HL-60 (cell line): ENCODE results near the gene LSAMP.

Source experiments
- CTCF ChIP-seq: IDR thresholded peaks from one replicate; pipeline ENCODE4 v1.5.1; 2011; ENCODE audit warnings: low read length, control low read depth, inconsistent platforms; ENCODE audit not compliant: insufficient read depth
- TF ChIP-seq, protein P1 (sequence below): IDR thresholded peaks from 2 replicates; pipeline ENCODE4 v1.6.1; 2012; ENCODE audit warnings: low read depth; ENCODE audit not compliant: insufficient replicate concordance

GRCh38 chr3:115862849-115863248 lies 582.4 kb downstream of the LSAMP start:
- no peak for TF ChIP-seq CTCF
- TF ChIP-seq, protein P1, sequence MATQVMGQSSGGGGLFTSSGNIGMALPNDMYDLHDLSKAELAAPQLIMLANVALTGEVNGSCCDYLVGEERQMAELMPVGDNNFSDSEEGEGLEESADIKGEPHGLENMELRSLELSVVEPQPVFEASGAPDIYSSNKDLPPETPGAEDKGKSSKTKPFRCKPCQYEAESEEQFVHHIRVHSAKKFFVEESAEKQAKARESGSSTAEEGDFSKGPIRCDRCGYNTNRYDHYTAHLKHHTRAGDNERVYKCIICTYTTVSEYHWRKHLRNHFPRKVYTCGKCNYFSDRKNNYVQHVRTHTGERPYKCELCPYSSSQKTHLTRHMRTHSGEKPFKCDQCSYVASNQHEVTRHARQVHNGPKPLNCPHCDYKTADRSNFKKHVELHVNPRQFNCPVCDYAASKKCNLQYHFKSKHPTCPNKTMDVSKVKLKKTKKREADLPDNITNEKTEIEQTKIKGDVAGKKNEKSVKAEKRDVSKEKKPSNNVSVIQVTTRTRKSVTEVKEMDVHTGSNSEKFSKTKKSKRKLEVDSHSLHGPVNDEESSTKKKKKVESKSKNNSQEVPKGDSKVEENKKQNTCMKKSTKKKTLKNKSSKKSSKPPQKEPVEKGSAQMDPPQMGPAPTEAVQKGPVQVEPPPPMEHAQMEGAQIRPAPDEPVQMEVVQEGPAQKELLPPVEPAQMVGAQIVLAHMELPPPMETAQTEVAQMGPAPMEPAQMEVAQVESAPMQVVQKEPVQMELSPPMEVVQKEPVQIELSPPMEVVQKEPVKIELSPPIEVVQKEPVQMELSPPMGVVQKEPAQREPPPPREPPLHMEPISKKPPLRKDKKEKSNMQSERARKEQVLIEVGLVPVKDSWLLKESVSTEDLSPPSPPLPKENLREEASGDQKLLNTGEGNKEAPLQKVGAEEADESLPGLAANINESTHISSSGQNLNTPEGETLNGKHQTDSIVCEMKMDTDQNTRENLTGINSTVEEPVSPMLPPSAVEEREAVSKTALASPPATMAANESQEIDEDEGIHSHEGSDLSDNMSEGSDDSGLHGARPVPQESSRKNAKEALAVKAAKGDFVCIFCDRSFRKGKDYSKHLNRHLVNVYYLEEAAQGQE = no peak
